GM21737 (cell line): ENCODE measurements around the gene SKI.
A peak's percentile ranks its signal among the peaks of the same experiment; 100 is the strongest.

ENCODE experiments used
- ATAC-seq: cut with Tn5 transposase; IDR thresholded peaks from one replicate; pipeline ENCODE4 v1.9.1; 2021; ENCODE audit warnings: mild to moderate bottlenecking, moderate library complexity; ENCODE audit not compliant: unreplicated experiment

Gene SKI

GRCh38 chr1:2228157-2228594 is at the start of gene SKI:
SKI (plus strand) TSS chr1:2228319; CDS start chr1:2228767, 448 bp downstream.
- ATAC-seq = no peak

- ATAC-seq = no peak
Measured at GRCh38 chr1:2178875-2179274, 49.2 kb upstream of the SKI start.

- ATAC-seq = no peak
Measured at GRCh38 chr1:2179283-2180013, 48.7 kb upstream of the SKI start.

- no peak for ATAC-seq
Measured at GRCh38 chr1:2180297-2181245, 47.5 kb upstream of the SKI start.

GRCh38 chr1:2181271-2181670 is 46.8 kb upstream of the SKI start:
- no peak for ATAC-seq

GRCh38 chr1:2181752-2182151 is 46.4 kb upstream of the SKI start:
- no peak for ATAC-seq

- ATAC-seq = no peak
Measured at GRCh38 chr1:2182376-2182775, 45.7 kb upstream of the SKI start.

GRCh38 chr1:2183937-2184334 is 44.2 kb upstream of the SKI start:
- ATAC-seq = no peak

GRCh38 chr1:2184531-2184930 is 43.6 kb upstream of the SKI start:
- ATAC-seq = no peak

- no peak for ATAC-seq
Measured at GRCh38 chr1:2184934-2185333, 43.2 kb upstream of the SKI start.

- no peak for ATAC-seq
Measured at GRCh38 chr1:2185880-2186855, 42.0 kb upstream of the SKI start.

- no peak for ATAC-seq
Measured at GRCh38 chr1:2186901-2187300, 41.2 kb upstream of the SKI start.

GRCh38 chr1:2187619-2188018 is 40.5 kb upstream of the SKI start:
- ATAC-seq = no peak

- ATAC-seq = no peak
Measured at GRCh38 chr1:2188336-2188735, 39.8 kb upstream of the SKI start.

- peak; percentile 52 for ATAC-seq
Measured at GRCh38 chr1:2189459-2190425, 38.4 kb upstream of the SKI start.

GRCh38 chr1:2190491-2190976 is 37.6 kb upstream of the SKI start:
- ATAC-seq = no peak

GRCh38 chr1:2192031-2192995 is 35.8 kb upstream of the SKI start:
- no peak for ATAC-seq
